Natural killer cell (primary cell): Measurements from ENCODE around the gene RNF212B. TPM values are rescaled to one million over a fixed set of nuclear protein-coding genes. Genes with fewer than 3 reads are reported as not detected.
"Not testable (repeated sequence)": the region's sequence is repeated elsewhere in the genome, so short reads cannot be mapped to it uniquely, and the experiment has no call there.

Experiments used
- ATAC-seq, 3 donors: fragments of 150-1000 bp in 2 of 3; fragments of 200-7000 bp in 1 of 3; cut with Tn5 transposase; 1 replicate in 1 of 3; 2 replicates in 2 of 3; pipeline ENCODE4 v1.10.0; 2021; ENCODE audit warnings: mild to moderate bottlenecking in 2 of 3, moderate library complexity in 2 of 3
- DNase-seq, 2 donors: peaks; one replicate each; pipeline versions ENCODE4 v3.0.0 to v3.0.0-alpha.2; 2013 to 2021; ENCODE audit warnings: mixed read lengths in 1 of 2
- H3K27ac ChIP-seq: one replicate; pipeline ENCODE4 v1.5.1; 2013; ENCODE audit warnings: mild to moderate bottlenecking, low read length
- H3K27me3 ChIP-seq: one replicate; pipeline ENCODE4 v1.6.1; 2013; ENCODE audit warnings: low read length; ENCODE audit not compliant: control insufficient read depth, insufficient read depth
- H3K36me3 ChIP-seq: one replicate; pipeline ENCODE4 v1.6.1; 2013; ENCODE audit warnings: low read length; ENCODE audit not compliant: control insufficient read depth, insufficient read depth
- H3K4me1 ChIP-seq: one replicate; pipeline ENCODE4 v1.6.1; 2013; ENCODE audit warnings: low read length; ENCODE audit not compliant: control insufficient read depth, insufficient read depth
- H3K4me3 ChIP-seq: one replicate; pipeline ENCODE4 v1.5.1; 2013; ENCODE audit warnings: low read length
- H3K9me3 ChIP-seq: one replicate; pipeline ENCODE4 v1.6.1; 2013; ENCODE audit warnings: low read length; ENCODE audit not compliant: control insufficient read depth, insufficient read depth
- H3K27ac Mint-ChIP-seq, 2 donors: one replicate each; pipeline ENCODE4 v1.8.0; 2022; ENCODE audit warnings: mild to moderate bottlenecking in 2 of 2, mixed read lengths in 2 of 2, moderate library complexity in 1 of 2
- H3K27me3 Mint-ChIP-seq, 2 donors: one replicate each; pipeline ENCODE4 v1.8.0; 2022; ENCODE audit warnings: low read depth in 2 of 2, mixed read lengths in 2 of 2
- H3K36me3 Mint-ChIP-seq: one replicate; pipeline ENCODE4 v1.8.0; 2022; ENCODE audit warnings: mixed read lengths
- H3K4me1 Mint-ChIP-seq, 2 donors: one replicate each; pipeline ENCODE4 v1.8.0; 2022; ENCODE audit warnings: mixed read lengths in 2 of 2
- H3K4me3 Mint-ChIP-seq: one replicate; pipeline ENCODE4 v1.8.0; 2022; ENCODE audit warnings: mild to moderate bottlenecking, moderate library complexity, mixed read lengths
- H3K9me3 Mint-ChIP-seq, 2 donors: one replicate each; pipeline ENCODE4 v1.8.0; 2022; ENCODE audit warnings: mixed read lengths in 2 of 2
- WGBS: methylation state at CpG from one replicate; pipeline ENCODE4 v1.1.7; 2013; ENCODE audit warnings: missing lambda C conversion rate; ENCODE audit not compliant: insufficient coverage; 5-methylcytosine and 5-hydroxymethylcytosine counted together
- intact Hi-C: fragments of 100-400 bp; cut with micrococcal nuclease; formaldehyde crosslinking; loops from one replicate; pipeline ENCODE4 v1.14.2; 2022
- total RNA-seq, 4 donors: library from RNA; stranded (reverse); fragments of 120-200 nt in 1 of 4; gene quantifications; one replicate each; pipeline versions ENCODE4 v1.2.3 to v1.2.4, GENCODE V29; 2013 to 2022
- TF ChIP-seq, protein P1 (sequence below): fragments of 200-600 bp; IDR thresholded peaks from one replicate; pipeline ENCODE4 v1.8.0; 2022; ENCODE audit warnings: antibody characterized with exemption

The RNF212B gene
- total RNA-seq, 3 donors from 2014 or later (not counting 1 experiment from before 2014, with no cell fraction given), result not detected

DNA sequence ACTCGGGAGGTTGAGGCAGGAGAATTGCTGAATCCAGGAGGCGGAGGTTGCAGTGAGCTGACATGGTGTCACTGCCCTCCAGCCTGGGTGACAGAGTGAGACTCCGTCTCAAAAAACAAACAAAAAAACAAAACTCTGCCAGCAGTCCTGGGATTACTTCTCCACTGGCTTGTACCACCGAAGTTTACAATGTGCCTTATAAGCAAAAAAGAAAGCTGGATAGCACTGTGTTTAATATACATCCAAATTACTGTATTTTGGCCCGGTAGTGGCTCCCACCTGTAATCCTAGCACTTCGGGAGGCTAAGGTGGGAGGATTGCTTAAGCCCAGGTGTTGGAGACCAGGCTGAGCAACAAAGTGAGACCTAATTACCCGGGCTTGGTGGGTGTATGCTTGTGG is 31.5 kb downstream of the RNF212B start:
- TF ChIP-seq, protein P1, sequence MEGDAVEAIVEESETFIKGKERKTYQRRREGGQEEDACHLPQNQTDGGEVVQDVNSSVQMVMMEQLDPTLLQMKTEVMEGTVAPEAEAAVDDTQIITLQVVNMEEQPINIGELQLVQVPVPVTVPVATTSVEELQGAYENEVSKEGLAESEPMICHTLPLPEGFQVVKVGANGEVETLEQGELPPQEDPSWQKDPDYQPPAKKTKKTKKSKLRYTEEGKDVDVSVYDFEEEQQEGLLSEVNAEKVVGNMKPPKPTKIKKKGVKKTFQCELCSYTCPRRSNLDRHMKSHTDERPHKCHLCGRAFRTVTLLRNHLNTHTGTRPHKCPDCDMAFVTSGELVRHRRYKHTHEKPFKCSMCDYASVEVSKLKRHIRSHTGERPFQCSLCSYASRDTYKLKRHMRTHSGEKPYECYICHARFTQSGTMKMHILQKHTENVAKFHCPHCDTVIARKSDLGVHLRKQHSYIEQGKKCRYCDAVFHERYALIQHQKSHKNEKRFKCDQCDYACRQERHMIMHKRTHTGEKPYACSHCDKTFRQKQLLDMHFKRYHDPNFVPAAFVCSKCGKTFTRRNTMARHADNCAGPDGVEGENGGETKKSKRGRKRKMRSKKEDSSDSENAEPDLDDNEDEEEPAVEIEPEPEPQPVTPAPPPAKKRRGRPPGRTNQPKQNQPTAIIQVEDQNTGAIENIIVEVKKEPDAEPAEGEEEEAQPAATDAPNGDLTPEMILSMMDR, result no peak
- ATAC-seq (no peak), DNase-seq (no peak)
- Histone ChIP-seq H3K4me1 (no peaks in the 10 kb centered on the region), H3K27me3 (no peaks in the 10 kb centered on the region), H3K36me3 (no peaks in the 10 kb centered on the region), H3K27ac (no peak overlapping the region), H3K4me3 (no peak overlapping the region), H3K9me3 (no peaks in the 10 kb centered on the region)
- H3K36me3 Mint-ChIP-seq, result no peaks in the 10 kb centered on the region
- no peak overlapping the region for H3K4me3 Mint-ChIP-seq
- peaks cover 0 to 7% of the 10 kb centered on the region in 2 donors for H3K27me3 Mint-ChIP-seq
- no peaks in the 10 kb centered on the region for H3K9me3 Mint-ChIP-seq
- 96% methylated on average over 7 of the region's 7 CpGs for WGBS
- no peak overlapping the region for H3K27ac Mint-ChIP-seq
- no peaks in the 10 kb centered on the region for H3K4me1 Mint-ChIP-seq
- intact Hi-C loops, result loop anchor here (10.0 kb wide), 1 partner anchor 56 kb away; the partner anchor contains the start of gene PABPN1

- Histone ChIP-seq H3K27ac (no peak overlapping the region), H3K27me3 (no peaks in the 10 kb centered on the region)
- WGBS, result 88% methylated on average over 2 of the region's 2 CpGs
Measured at GRCh38 chr14:23275412-23275811, 37.7 kb downstream of the RNF212B start.

GRCh38 chr14:23277189-23277588 is 39.5 kb downstream of the RNF212B start:
- Mint-ChIP-seq H3K4me3 (no peak overlapping the region), H3K4me1 (no peaks in the 10 kb centered on the region), H3K27ac (no peak overlapping the region), H3K27me3 (no peaks in the 10 kb centered on the region), H3K9me3 (no peaks in the 10 kb centered on the region), H3K36me3 (no peaks in the 10 kb centered on the region)
- no peak for ATAC-seq
- no peak for DNase-seq
- no peaks in the 10 kb centered on the region for H3K4me1 ChIP-seq
- TF ChIP-seq, protein P1, result no peak
- no peak overlapping the region for H3K4me3 ChIP-seq
- intact Hi-C loops, result no loop called here
- no peaks in the 10 kb centered on the region for H3K27me3 ChIP-seq
- H3K27ac ChIP-seq, result no peak overlapping the region
- WGBS, result 96% methylated on average over 3 of the region's 3 CpGs
- H3K9me3 ChIP-seq, result no peaks in the 10 kb centered on the region
- no peaks in the 10 kb centered on the region for H3K36me3 ChIP-seq

More at GRCh38 chr14:23275412-23275811, 37.7 kb downstream of the RNF212B start:
- intact Hi-C loops, result no loop called here
- no peaks in the 10 kb centered on the region for H3K27me3 Mint-ChIP-seq
- TF ChIP-seq, protein P1, result no peak
- Histone ChIP-seq H3K4me1 (no peaks in the 10 kb centered on the region), H3K36me3 (no peaks in the 10 kb centered on the region), H3K4me3 (no peak overlapping the region), H3K9me3 (no peaks in the 10 kb centered on the region)
- H3K9me3 Mint-ChIP-seq, result no peaks in the 10 kb centered on the region
- H3K27ac Mint-ChIP-seq, result no peak overlapping the region
- no peak overlapping the region for H3K4me3 Mint-ChIP-seq
- H3K4me1 Mint-ChIP-seq, result no peaks in the 10 kb centered on the region
- no peak for DNase-seq
- no peaks in the 10 kb centered on the region for H3K36me3 Mint-ChIP-seq
- ATAC-seq, result no peak

DNA sequence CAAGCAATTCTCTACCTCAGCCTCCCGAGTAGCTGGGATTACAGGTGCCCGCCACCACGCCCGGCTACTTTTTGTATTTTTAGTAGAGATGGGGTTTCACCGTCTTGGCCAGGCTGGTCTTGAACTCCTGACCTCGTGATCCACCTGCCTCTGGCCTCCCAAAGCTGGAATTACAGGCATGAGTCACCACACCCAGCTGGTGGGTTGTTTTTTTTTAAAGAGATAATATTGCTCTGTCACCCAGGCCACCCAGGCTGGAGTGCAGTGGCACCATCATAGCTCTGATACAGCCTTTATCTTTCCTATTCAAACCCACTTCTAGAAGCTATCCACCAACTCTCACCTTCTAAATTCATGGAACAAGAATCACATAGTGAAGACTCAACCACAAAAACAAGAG is 40.2 kb downstream of the RNF212B start:
- DNase-seq, ATAC-seq, H3K9me3 ChIP-seq, H3K36me3 ChIP-seq, H3K4me3 ChIP-seq, H3K27me3 Mint-ChIP-seq, H3K9me3 Mint-ChIP-seq, H3K27me3 ChIP-seq, H3K27ac ChIP-seq, H3K4me1 Mint-ChIP-seq, H3K27ac Mint-ChIP-seq, H3K4me1 ChIP-seq, H3K4me3 Mint-ChIP-seq, H3K36me3 Mint-ChIP-seq, intact Hi-C loops: not testable (repeated sequence)
- WGBS, result 95% methylated on average over 6 of the region's 6 CpGs
